ENCODE results near the gene C2CD4D.
"Not testable (repeated sequence)": the region's sequence is repeated elsewhere in the genome, so short reads cannot be mapped to it uniquely, and the experiment has no call there.

Gene C2CD4D

GRCh38 chr1:151839457-151840403 is at the start of gene C2CD4D:
Gene C2CD4D (minus strand): TSS chr1:151839820. CDS start chr1:151838989, 831 bp downstream.
- Mint-ChIP-seq H3K4me3 (peak within 1 kb of the TSS; percentile 79), H3K27me3 (no peaks in the 10 kb centered on the region), H3K9me3 (no peaks in the 10 kb centered on the region), H3K27ac (ENCODE audit: low read depth) (peak within 1 kb of the TSS; percentile 90), H3K4me1 (peaks cover 42% of the 10 kb centered on the region), H3K36me3 (ENCODE audit: insufficient read depth) (peaks cover 16% of the 10 kb centered on the region)
- DNase-seq (ENCODE audit: low spot score in 2 of 2) (peak; percentile 51 to 67), ATAC-seq (replicated peaks; ENCODE audit: extremely low read depth, poor library complexity, severe bottlenecking) (peak; percentile 75)

GRCh38 chr1:151888972-151889570 is 49.5 kb upstream of the C2CD4D start:
- no peak overlapping the region for H3K4me3 Mint-ChIP-seq
- no peak overlapping the region for H3K27ac Mint-ChIP-seq (ENCODE audit: low read depth)
- no peaks in the 10 kb centered on the region for H3K9me3 Mint-ChIP-seq
- peaks cover 14% of the 10 kb centered on the region for H3K4me1 Mint-ChIP-seq
- no peak for ATAC-seq (replicated peaks; ENCODE audit: extremely low read depth, poor library complexity, severe bottlenecking)
- peaks cover 22% of the 10 kb centered on the region for H3K36me3 Mint-ChIP-seq (ENCODE audit: insufficient read depth)
- no peak for DNase-seq (ENCODE audit: low spot score in 2 of 2)
- H3K27me3 Mint-ChIP-seq = no peaks in the 10 kb centered on the region

DNA sequence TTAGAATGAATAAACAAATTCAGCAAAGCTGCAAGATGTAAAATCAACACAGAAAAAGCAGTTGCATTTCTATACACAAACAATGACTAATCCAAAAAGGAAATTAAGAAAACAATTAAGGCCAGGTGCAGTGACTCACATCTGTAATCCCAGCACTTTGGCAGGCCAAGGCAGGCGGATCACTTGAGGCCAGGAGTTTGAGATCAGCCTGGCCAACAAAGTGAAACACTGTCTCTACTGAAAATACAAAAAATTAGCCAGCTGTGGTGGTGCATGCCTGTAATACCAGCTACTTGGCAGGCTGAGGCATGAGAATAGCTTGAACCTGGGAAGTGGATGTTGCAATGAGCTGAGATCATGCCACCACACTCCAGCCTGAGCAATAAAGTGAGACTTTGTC is 47.4 kb upstream of the C2CD4D start:
- Mint-ChIP-seq H3K4me1 (peaks cover 12% of the 10 kb centered on the region), H3K27me3 (no peaks in the 10 kb centered on the region), H3K36me3 (ENCODE audit: insufficient read depth) (peaks cover 14% of the 10 kb centered on the region), H3K9me3 (no peaks in the 10 kb centered on the region), H3K4me3 (no peak overlapping the region), H3K27ac (ENCODE audit: low read depth) (no peak overlapping the region)
- DNase-seq (ENCODE audit: low spot score in 2 of 2) (no peak), ATAC-seq (replicated peaks; ENCODE audit: extremely low read depth, poor library complexity, severe bottlenecking) (no peak)

- Mint-ChIP-seq H3K36me3 (ENCODE audit: insufficient read depth) (peaks cover 8% of the 10 kb centered on the region), H3K27me3 (no peaks in the 10 kb centered on the region), H3K9me3 (no peaks in the 10 kb centered on the region), H3K4me1 (peaks cover 6% of the 10 kb centered on the region), H3K27ac (ENCODE audit: low read depth) (no peak overlapping the region), H3K4me3 (no peak overlapping the region)
- ATAC-seq (replicated peaks; ENCODE audit: extremely low read depth, poor library complexity, severe bottlenecking) = no peak
- no peak for DNase-seq (ENCODE audit: low spot score in 2 of 2)
These were observed 45.9 kb upstream of the C2CD4D start for GRCh38 chr1:151885479-151885878.

GRCh38 chr1:151884879-151885278 is 45.3 kb upstream of the C2CD4D start:
- H3K27me3 Mint-ChIP-seq; H3K9me3 Mint-ChIP-seq; H3K4me1 Mint-ChIP-seq; ATAC-seq (replicated peaks; ENCODE audit: extremely low read depth, poor library complexity, severe bottlenecking); H3K27ac Mint-ChIP-seq (ENCODE audit: low read depth); H3K4me3 Mint-ChIP-seq; DNase-seq (ENCODE audit: low spot score in 2 of 2); H3K36me3 Mint-ChIP-seq (ENCODE audit: insufficient read depth): not testable (repeated sequence)

DNA sequence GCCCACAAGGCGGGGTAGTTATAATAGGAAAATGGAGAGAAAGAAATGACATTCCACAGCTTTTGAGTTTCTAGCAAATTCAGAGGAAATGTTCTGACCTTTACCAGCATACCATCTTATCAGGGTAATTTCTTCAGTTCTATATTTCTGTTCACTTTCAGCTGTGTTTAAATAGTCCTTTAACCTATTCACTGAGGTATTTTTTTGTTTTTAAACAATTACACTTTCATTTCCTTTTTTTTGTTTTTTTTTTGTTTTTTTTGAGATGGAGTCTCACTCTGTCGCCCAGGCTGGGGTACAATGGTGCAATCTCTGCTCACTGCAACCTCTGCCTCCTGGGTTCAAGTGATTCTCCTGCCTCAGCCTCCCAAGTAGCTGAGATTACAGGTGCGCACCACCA is 44.8 kb upstream of the C2CD4D start:
- not testable (repeated sequence) for H3K36me3 Mint-ChIP-seq (ENCODE audit: insufficient read depth); H3K4me3 Mint-ChIP-seq; ATAC-seq (replicated peaks; ENCODE audit: extremely low read depth, poor library complexity, severe bottlenecking); H3K27me3 Mint-ChIP-seq; H3K27ac Mint-ChIP-seq (ENCODE audit: low read depth); H3K4me1 Mint-ChIP-seq; DNase-seq (ENCODE audit: low spot score in 2 of 2); H3K9me3 Mint-ChIP-seq

DNA sequence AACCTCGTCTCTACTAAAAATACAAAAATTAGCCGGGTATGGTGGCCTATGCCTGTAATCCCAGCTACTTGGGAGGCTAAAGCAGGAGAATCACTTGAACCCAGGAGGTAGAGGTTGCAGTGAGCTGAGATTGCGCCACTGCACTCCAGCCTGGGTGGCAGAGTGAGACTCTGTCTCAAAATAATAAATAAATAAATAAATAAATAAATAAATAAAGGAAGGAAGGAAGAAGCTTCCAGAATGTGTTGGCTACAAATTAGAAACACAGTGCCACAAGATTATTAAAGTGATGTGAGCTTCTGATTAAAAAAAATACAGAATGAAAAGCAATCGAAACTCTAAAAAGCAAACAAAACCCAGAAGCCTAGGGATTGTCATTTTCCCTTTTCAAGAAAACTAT is 44.3 kb upstream of the C2CD4D start:
- H3K36me3 Mint-ChIP-seq (ENCODE audit: insufficient read depth) = peaks cover 10% of the 10 kb centered on the region
- not testable (repeated sequence) for H3K27ac Mint-ChIP-seq (ENCODE audit: low read depth); H3K4me1 Mint-ChIP-seq; DNase-seq (ENCODE audit: low spot score in 2 of 2); ATAC-seq (replicated peaks; ENCODE audit: extremely low read depth, poor library complexity, severe bottlenecking); H3K27me3 Mint-ChIP-seq; H3K4me3 Mint-ChIP-seq; H3K9me3 Mint-ChIP-seq

DNA sequence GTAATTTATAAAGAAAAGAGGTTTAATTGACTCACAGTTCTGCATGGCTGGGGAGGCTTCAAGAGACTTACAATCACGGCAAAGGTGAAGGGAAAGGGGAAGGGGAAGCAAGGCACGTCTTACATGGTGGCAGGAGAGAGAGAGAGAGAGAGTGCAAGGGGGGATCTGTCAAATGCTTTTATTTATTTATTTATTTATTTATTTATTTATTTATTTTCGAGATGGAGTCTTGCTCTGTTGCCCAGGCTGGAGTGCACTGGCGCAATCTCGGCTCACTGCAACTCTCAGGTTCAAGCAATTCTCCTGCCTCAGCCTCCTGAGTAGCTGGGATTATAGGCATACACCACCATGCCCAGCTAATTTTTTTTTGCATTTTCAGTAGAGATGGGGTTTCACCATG is 43.3 kb upstream of the C2CD4D start:
- not testable (repeated sequence) for H3K9me3 Mint-ChIP-seq; H3K36me3 Mint-ChIP-seq (ENCODE audit: insufficient read depth); H3K4me3 Mint-ChIP-seq; H3K27ac Mint-ChIP-seq (ENCODE audit: low read depth); H3K27me3 Mint-ChIP-seq; H3K4me1 Mint-ChIP-seq; ATAC-seq (replicated peaks; ENCODE audit: extremely low read depth, poor library complexity, severe bottlenecking); DNase-seq (ENCODE audit: low spot score in 2 of 2)

GRCh38 chr1:151882466-151882865 is 42.8 kb upstream of the C2CD4D start:
- ATAC-seq (replicated peaks; ENCODE audit: extremely low read depth, poor library complexity, severe bottlenecking) (no peak), DNase-seq (ENCODE audit: low spot score in 2 of 2) (no peak)
- Mint-ChIP-seq H3K4me1 (peaks cover 6% of the 10 kb centered on the region), H3K36me3 (ENCODE audit: insufficient read depth) (peaks cover 9% of the 10 kb centered on the region), H3K27me3 (no peaks in the 10 kb centered on the region), H3K4me3 (no peak overlapping the region), H3K9me3 (no peaks in the 10 kb centered on the region), H3K27ac (ENCODE audit: low read depth) (no peak overlapping the region)

- no peak for DNase-seq (ENCODE audit: low spot score in 2 of 2)
- Mint-ChIP-seq H3K4me1 (peaks cover 6% of the 10 kb centered on the region), H3K27me3 (no peaks in the 10 kb centered on the region), H3K36me3 (ENCODE audit: insufficient read depth) (peaks cover 9% of the 10 kb centered on the region), H3K4me3 (no peak overlapping the region), H3K9me3 (no peaks in the 10 kb centered on the region), H3K27ac (ENCODE audit: low read depth) (peak overlapping the region; percentile 65)
- no peak for ATAC-seq (replicated peaks; ENCODE audit: extremely low read depth, poor library complexity, severe bottlenecking)
These were observed 41.9 kb upstream of the C2CD4D start for GRCh38 chr1:151881479-151881878.

- H3K27me3 Mint-ChIP-seq = no peaks in the 10 kb centered on the region
These were observed 35.9 kb upstream of the C2CD4D start for GRCh38 chr1:151875419-151876097.

DNA sequence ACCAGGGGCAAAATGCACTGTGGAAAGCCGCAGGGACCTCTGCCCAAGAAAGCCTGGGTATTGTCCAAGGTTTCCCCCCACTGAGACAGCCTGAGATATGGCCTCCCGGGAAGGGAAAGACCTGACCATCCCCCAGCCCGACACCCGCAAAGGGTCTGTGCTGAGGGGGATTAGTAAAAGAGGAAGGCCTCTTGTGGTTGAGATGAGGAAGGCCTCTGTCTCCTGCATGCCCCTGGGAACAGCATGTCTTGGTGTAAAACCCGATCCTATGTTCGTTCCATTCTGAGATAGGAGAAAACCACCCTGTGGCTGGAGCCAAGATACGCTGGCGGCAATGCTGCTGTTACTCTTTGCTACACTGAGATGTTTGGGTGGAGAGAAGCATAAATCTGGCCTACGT is 33.2 kb upstream of the C2CD4D start:
- not testable (repeated sequence) for ATAC-seq (replicated peaks; ENCODE audit: extremely low read depth, poor library complexity, severe bottlenecking); H3K4me1 Mint-ChIP-seq; H3K4me3 Mint-ChIP-seq; H3K36me3 Mint-ChIP-seq (ENCODE audit: insufficient read depth); H3K9me3 Mint-ChIP-seq; H3K27me3 Mint-ChIP-seq; DNase-seq (ENCODE audit: low spot score in 2 of 2)
- H3K27ac Mint-ChIP-seq (ENCODE audit: low read depth) = peak overlapping the region; percentile 52

More at GRCh38 chr1:151875419-151876097, 35.9 kb upstream of the C2CD4D start:
- H3K9me3 Mint-ChIP-seq = no peaks in the 10 kb centered on the region
- H3K27ac Mint-ChIP-seq (ENCODE audit: low read depth) = peak overlapping the region; percentile 26
- DNase-seq (ENCODE audit: low spot score in 2 of 2) (no peak), ATAC-seq (replicated peaks; ENCODE audit: extremely low read depth, poor library complexity, severe bottlenecking) (no peak)
- peaks cover 10% of the 10 kb centered on the region for H3K36me3 Mint-ChIP-seq (ENCODE audit: insufficient read depth)
- H3K4me1 Mint-ChIP-seq = peaks cover 9% of the 10 kb centered on the region
- H3K4me3 Mint-ChIP-seq = no peak overlapping the region

Measured in central memory CD8-positive, alpha-beta T cell (primary cell).